ENCODE results near the gene IRGQ.

IRGQ gene

DNA sequence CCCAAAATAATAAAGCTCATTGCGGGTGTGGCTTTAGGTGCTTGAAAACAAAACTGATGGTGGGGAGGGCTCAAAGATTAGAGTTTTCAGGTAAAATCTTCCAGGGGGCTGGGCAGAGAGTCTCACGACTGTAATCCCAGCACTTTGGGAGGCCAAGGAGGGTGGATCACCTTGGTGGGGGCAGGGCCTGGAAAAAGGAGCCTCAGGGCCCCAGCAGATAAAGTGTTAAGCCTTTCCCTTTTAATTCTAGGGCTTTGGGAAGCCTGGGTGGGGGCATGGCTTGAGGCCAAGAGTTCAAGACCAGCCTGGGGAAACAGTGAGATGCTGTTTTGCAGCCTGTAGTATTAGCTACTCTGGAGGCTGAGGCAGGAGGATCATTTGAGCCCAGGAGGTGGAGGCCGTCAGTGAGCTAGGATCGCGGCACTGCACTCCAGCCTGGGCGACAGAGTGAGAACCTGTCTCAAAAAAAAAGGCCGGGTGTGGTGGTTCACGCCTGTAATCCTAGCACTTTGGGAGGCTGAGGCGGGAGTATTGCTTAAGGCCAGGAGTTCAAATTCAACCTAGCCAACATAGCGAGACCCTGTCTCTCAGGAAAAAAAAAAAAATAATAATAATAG lies 1.7 kb downstream of the IRGQ start:
- no peak overlapping the region for H3K4me3 ChIP-seq (ENCODE audit: low read depth, low read length)
- H3K9me3 ChIP-seq (ENCODE audit: control insufficient read depth, insufficient read depth, low read depth, low read length): no peaks in the 10 kb centered on the region
- peak overlapping the region; percentile 34; the same call in 1 of the 2 replicates for H3K27ac ChIP-seq (ENCODE audit: extremely low read depth, low read depth, low read length)
- peaks cover 52 to 67% of the 10 kb centered on the region in 2 experiments for H3K36me3 ChIP-seq (ENCODE audit: control insufficient read depth in 2 of 2, insufficient read depth in 1 of 2, low read length in 2 of 2)
- ChIA-PET POLR2A (interaction anchor here (0.6 to 4.1 kb wide), 14 partner anchors 9 to 161 kb away, joined by 3 to 49 read pairs (median 4); partner anchors contain the start of genes PINLYP, SMG9, XRCC1 and ZNF428), CTCF (interaction anchor here (0.5 to 6.1 kb wide), 61 partner anchors 7 to 1927 kb away, joined by 3 to 91 read pairs (median 5); partner anchors contain the start of genes ETHE1, PLAUR, XRCC1 and ZNF224)
- TF ChIP-seq, protein P1, sequence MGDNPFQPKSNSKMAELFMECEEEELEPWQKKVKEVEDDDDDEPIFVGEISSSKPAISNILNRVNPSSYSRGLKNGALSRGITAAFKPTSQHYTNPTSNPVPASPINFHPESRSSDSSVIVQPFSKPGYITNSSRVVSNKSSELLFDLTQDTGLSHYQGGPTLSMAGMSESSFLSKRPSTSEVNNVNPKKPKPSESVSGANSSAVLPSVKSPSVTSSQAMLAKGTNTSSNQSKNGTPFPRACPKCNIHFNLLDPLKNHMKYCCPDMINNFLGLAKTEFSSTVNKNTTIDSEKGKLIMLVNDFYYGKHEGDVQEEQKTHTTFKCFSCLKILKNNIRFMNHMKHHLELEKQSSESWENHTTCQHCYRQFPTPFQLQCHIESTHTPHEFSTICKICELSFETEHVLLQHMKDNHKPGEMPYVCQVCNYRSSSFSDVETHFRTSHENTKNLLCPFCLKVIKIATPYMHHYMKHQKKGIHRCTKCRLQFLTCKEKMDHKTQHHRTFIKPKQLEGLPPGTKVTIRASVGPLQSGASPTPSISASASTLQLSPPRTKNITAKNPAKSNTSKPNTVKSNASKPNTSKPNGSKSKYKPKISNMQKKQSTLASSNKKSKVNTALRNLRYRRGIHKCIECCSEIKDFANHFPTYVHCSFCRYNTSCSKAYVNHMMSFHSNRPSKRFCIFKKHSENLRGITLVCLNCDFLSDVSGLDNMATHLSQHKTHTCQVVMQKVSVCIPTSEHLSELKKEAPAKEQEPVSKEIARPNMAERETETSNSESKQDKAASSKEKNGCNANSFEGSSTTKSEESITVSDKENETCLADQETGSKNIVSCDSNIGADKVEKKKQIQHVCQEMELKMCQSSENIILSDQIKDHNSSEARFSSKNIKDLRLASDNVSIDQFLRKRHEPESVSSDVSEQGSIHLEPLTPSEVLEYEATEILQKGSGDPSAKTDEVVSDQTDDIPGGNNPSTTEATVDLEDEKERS (tag by site-specific recombination; IDR thresholded peaks at IDR 0.05): no peak
- no peak for TF ChIP-seq ZNF510 (tag by site-specific recombination; IDR thresholded peaks at IDR 0.05; ENCODE audit: insufficient replicate concordance)
- no peak for TF ChIP-seq ZEB2 (tag by site-specific recombination; IDR thresholded peaks at IDR 0.05)
- TF ChIP-seq ZBTB10 (tag by site-specific recombination; IDR thresholded peaks at IDR 0.05): no peak
- TF ChIP-seq ZFP41 (tag by site-specific recombination; IDR thresholded peaks at IDR 0.05; ENCODE audit: borderline replicate concordance): no peak
- TF ChIP-seq, protein P2, sequence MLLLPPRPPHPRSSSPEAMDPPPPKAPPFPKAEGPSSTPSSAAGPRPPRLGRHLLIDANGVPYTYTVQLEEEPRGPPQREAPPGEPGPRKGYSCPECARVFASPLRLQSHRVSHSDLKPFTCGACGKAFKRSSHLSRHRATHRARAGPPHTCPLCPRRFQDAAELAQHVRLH (tag by site-specific recombination; IDR thresholded peaks at IDR 0.05): 0 out of 2 replicates have a peak, but pooled peaks have one; percentile 21
- no peak for TF ChIP-seq ZNF777 (tag by site-specific recombination; IDR thresholded peaks at IDR 0.05; ENCODE audit: borderline replicate concordance)
- TF ChIP-seq ZNF692 (tag by site-specific recombination; IDR thresholded peaks at IDR 0.05): peak; percentile 91
- TF ChIP-seq, protein P3, sequence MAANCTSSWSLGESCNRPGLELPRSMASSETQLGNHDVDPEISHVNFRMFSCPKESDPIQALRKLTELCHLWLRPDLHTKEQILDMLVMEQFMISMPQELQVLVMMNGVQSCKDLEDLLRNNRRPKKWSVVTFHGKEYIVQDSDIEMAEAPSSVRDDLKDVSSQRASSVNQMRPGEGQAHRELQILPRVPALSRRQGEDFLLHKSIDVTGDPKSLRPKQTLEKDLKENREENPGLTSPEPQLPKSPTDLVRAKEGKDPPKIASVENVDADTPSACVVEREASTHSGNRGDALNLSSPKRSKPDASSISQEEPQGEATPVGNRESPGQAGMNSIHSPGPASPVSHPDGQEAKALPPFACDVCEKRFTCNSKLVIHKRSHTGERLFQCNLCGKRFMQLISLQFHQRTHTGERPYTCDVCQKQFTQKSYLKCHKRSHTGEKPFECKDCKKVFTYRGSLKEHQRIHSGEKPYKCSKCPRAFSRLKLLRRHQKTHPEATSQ (tag by site-specific recombination; IDR thresholded peaks at IDR 0.05): no peak
- no peak for TF ChIP-seq ZSCAN30 (tag by site-specific recombination; IDR thresholded peaks at IDR 0.05)
- no peak for TF ChIP-seq OSR2 (tag by site-specific recombination; IDR thresholded peaks at IDR 0.05)
- TF ChIP-seq ZNF23 (tag by site-specific recombination; IDR thresholded peaks at IDR 0.05; ENCODE audit: borderline replicate concordance): no peak
- TF ChIP-seq ZNF416 (tag by site-specific recombination; IDR thresholded peaks at IDR 0.05): no peak
- no peak for TF ChIP-seq MYNN (tag by site-specific recombination; IDR thresholded peaks at IDR 0.05; ENCODE audit: borderline replicate concordance)
- no peak for TF ChIP-seq ZNF747 (tag by site-specific recombination; IDR thresholded peaks at IDR 0.05)
- TF ChIP-seq ZFP69B (tag by site-specific recombination; IDR thresholded peaks at IDR 0.05): 0 out of 2 replicates have a peak, but pooled peaks have one; percentile 62
- TF ChIP-seq ZBTB44 (tag by site-specific recombination; IDR thresholded peaks at IDR 0.05): no peak
- TF ChIP-seq ZNF132 (tag by site-specific recombination; IDR thresholded peaks at IDR 0.05; ENCODE audit: borderline replicate concordance): no peak
- no peak for TF ChIP-seq ZNF514 (tag by site-specific recombination; IDR thresholded peaks at IDR 0.05)
- TF ChIP-seq, protein P4, sequence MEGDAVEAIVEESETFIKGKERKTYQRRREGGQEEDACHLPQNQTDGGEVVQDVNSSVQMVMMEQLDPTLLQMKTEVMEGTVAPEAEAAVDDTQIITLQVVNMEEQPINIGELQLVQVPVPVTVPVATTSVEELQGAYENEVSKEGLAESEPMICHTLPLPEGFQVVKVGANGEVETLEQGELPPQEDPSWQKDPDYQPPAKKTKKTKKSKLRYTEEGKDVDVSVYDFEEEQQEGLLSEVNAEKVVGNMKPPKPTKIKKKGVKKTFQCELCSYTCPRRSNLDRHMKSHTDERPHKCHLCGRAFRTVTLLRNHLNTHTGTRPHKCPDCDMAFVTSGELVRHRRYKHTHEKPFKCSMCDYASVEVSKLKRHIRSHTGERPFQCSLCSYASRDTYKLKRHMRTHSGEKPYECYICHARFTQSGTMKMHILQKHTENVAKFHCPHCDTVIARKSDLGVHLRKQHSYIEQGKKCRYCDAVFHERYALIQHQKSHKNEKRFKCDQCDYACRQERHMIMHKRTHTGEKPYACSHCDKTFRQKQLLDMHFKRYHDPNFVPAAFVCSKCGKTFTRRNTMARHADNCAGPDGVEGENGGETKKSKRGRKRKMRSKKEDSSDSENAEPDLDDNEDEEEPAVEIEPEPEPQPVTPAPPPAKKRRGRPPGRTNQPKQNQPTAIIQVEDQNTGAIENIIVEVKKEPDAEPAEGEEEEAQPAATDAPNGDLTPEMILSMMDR (tag by site-specific recombination; IDR thresholded peaks at IDR 0.05): no peak
- TF ChIP-seq ZNF560 (tag by site-specific recombination; IDR thresholded peaks at IDR 0.05; ENCODE audit: borderline replicate concordance): no peak
- no peak for TF ChIP-seq ZNF654 (tag by site-specific recombination; IDR thresholded peaks at IDR 0.05; ENCODE audit: low read depth)
- TF ChIP-seq ZNF529 (tag by site-specific recombination; IDR thresholded peaks at IDR 0.05; ENCODE audit: insufficient replicate concordance): no peak
- peaks cover 24% of the 10 kb centered on the region for H3K4me1 ChIP-seq (ENCODE audit: control insufficient read depth, insufficient read depth, low read length)
